ENCODE data around the gene THSD4. TPM values are rescaled to one million over a fixed set of nuclear protein-coding genes. Genes with fewer than 3 reads are reported as not detected.

THSD4 gene
- total RNA-seq, 1 donor from 2014 or later, result 116 TPM

GRCh38 chr15:71586463-71586862 lies 471.2 kb downstream of the THSD4 start:
- intact Hi-C loops (cut with DNase I), result no loop called here
- no peak for DNase-seq (ENCODE audit: low spot score)

- intact Hi-C loops (cut with DNase I), result no loop called here
- DNase-seq (ENCODE audit: low spot score), result no peak
Measured at GRCh38 chr15:71588746-71589145, 473.5 kb downstream of the THSD4 start.

- intact Hi-C loops (cut with DNase I), result no loop called here
- no peak for DNase-seq (ENCODE audit: low spot score)
Measured at GRCh38 chr15:71591057-71591456, 475.8 kb downstream of the THSD4 start.

- intact Hi-C loops (cut with DNase I), result no loop called here
- no peak for DNase-seq (ENCODE audit: low spot score)
Measured at GRCh38 chr15:71592203-71592602, 476.9 kb downstream of the THSD4 start.

- intact Hi-C loops (cut with DNase I), result no loop called here
- DNase-seq (ENCODE audit: low spot score), result no peak
Measured at GRCh38 chr15:71595846-71596553, 480.7 kb downstream of the THSD4 start.

- intact Hi-C loops (cut with DNase I), result no loop called here
- DNase-seq (ENCODE audit: low spot score), result no peak
Measured at GRCh38 chr15:71596672-71597071, 481.4 kb downstream of the THSD4 start.

GRCh38 chr15:71597126-71597525 lies 481.9 kb downstream of the THSD4 start:
- DNase-seq (ENCODE audit: low spot score), result no peak
- intact Hi-C loops (cut with DNase I), result no loop called here

- intact Hi-C loops (cut with DNase I), result no loop called here
- no peak for DNase-seq (ENCODE audit: low spot score)
Measured at GRCh38 chr15:71597637-71598036, 482.4 kb downstream of the THSD4 start.

GRCh38 chr15:71598741-71599140 lies 483.5 kb downstream of the THSD4 start:
- DNase-seq (ENCODE audit: low spot score), result no peak
- intact Hi-C loops (cut with DNase I), result no loop called here

- DNase-seq (ENCODE audit: low spot score), result no peak
- intact Hi-C loops (cut with DNase I), result no loop called here
Measured at GRCh38 chr15:71599418-71600151, 484.3 kb downstream of the THSD4 start.

- no peak for DNase-seq (ENCODE audit: low spot score)
- intact Hi-C loops (cut with DNase I), result no loop called here
Measured at GRCh38 chr15:71600237-71600636, 485.0 kb downstream of the THSD4 start.

GRCh38 chr15:71601038-71601834 lies 486.0 kb downstream of the THSD4 start:
- DNase-seq (ENCODE audit: low spot score), result no peak
- intact Hi-C loops (cut with DNase I), result no loop called here

GRCh38 chr15:71603379-71603778 lies 488.1 kb downstream of the THSD4 start:
- intact Hi-C loops (cut with DNase I), result no loop called here
- no peak for DNase-seq (ENCODE audit: low spot score)

- intact Hi-C loops (cut with DNase I), result no loop called here
- no peak for DNase-seq (ENCODE audit: low spot score)
Measured at GRCh38 chr15:71607383-71607782, 492.1 kb downstream of the THSD4 start.

- no peak for DNase-seq (ENCODE audit: low spot score)
- intact Hi-C loops (cut with DNase I), result no loop called here
Measured at GRCh38 chr15:71610728-71611552, 495.7 kb downstream of the THSD4 start.

GRCh38 chr15:71611553-71612396 lies 496.5 kb downstream of the THSD4 start:
- DNase-seq (ENCODE audit: low spot score), result no peak
- intact Hi-C loops (cut with DNase I), result no loop called here

GRCh38 chr15:71612397-71612722 lies 497.1 kb downstream of the THSD4 start:
- no peak for DNase-seq (ENCODE audit: low spot score)
- intact Hi-C loops (cut with DNase I), result no loop called here

GRCh38 chr15:71612869-71613268 lies 497.6 kb downstream of the THSD4 start:
- DNase-seq (ENCODE audit: low spot score), result no peak
- intact Hi-C loops (cut with DNase I), result no loop called here

- intact Hi-C loops (cut with DNase I), result no loop called here
Measured at GRCh38 chr15:71623111-71623510, 507.8 kb downstream of the THSD4 start.

More at GRCh38 chr15:71623111-71623510, 507.8 kb downstream of the THSD4 start:
- DNase-seq (ENCODE audit: low spot score), result no peak

All from cardiac septum (tissue), 1 donor.